ENCODE data around the gene ITGB3.

ITGB3 gene

DNA sequence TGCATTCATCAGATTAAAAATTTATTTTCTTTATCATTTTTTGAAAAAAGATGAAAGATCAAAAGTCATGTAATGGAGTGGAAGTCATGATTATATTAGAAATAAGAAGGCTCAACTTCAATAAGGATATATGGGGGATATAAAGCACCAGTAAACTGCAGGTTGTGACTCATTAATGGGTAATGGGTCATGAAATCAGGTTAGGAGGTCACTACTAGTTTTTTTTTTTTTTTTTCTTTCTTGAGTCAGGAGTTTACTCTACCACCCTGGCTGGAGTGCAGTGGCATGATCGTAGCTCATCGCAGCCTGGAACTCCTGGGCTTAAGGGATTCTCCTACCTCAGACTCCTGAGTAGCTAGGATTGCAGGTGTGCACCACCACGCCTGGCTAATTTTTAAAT lies 84.4 kb downstream of the ITGB3 start:
- Histone ChIP-seq H3K4me1 (ENCODE audit: control insufficient read depth, low read length) (no peaks in the 10 kb centered on the region), H3K4me2 (ENCODE audit: low read length) (no peak overlapping the region), H3K27ac (ENCODE audit: low read depth, low read length) (no peak overlapping the region), H3K4me3 (ENCODE audit: low read length) (no peak overlapping the region), H3K36me3 (ENCODE audit: control insufficient read depth, low read length) (no peaks in the 10 kb centered on the region), H3K79me2 (ENCODE audit: control insufficient read depth, low read length) (no peaks in the 10 kb centered on the region), H3F3A (ENCODE audit: control insufficient read depth, insufficient read depth) (no peaks in the 10 kb centered on the region), H3K27me3 (ENCODE audit: control insufficient read depth, low read length) (peaks cover 36% of the 10 kb centered on the region), H4K20me1 (ENCODE audit: control insufficient read depth, insufficient read depth, low read depth, low read length) (no peaks in the 10 kb centered on the region), H3K9me3 (ENCODE audit: control insufficient read depth, insufficient read depth, low read length) (no peaks in the 10 kb centered on the region), H3K9me2 (replicated peaks; ENCODE audit: control insufficient read depth, low read length) (no peaks in the 10 kb centered on the region)
- TF ChIP-seq EZH2phosphoT487 (IDR thresholded peaks at IDR 0.05; ENCODE audit: borderline replicate concordance, low read length) = no peak
- TF ChIP-seq, protein P1, sequence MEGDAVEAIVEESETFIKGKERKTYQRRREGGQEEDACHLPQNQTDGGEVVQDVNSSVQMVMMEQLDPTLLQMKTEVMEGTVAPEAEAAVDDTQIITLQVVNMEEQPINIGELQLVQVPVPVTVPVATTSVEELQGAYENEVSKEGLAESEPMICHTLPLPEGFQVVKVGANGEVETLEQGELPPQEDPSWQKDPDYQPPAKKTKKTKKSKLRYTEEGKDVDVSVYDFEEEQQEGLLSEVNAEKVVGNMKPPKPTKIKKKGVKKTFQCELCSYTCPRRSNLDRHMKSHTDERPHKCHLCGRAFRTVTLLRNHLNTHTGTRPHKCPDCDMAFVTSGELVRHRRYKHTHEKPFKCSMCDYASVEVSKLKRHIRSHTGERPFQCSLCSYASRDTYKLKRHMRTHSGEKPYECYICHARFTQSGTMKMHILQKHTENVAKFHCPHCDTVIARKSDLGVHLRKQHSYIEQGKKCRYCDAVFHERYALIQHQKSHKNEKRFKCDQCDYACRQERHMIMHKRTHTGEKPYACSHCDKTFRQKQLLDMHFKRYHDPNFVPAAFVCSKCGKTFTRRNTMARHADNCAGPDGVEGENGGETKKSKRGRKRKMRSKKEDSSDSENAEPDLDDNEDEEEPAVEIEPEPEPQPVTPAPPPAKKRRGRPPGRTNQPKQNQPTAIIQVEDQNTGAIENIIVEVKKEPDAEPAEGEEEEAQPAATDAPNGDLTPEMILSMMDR (IDR thresholded peaks at IDR 0.05; ENCODE audit: low read depth, low read length, poor library complexity, severe bottlenecking) = no peak

DNA sequence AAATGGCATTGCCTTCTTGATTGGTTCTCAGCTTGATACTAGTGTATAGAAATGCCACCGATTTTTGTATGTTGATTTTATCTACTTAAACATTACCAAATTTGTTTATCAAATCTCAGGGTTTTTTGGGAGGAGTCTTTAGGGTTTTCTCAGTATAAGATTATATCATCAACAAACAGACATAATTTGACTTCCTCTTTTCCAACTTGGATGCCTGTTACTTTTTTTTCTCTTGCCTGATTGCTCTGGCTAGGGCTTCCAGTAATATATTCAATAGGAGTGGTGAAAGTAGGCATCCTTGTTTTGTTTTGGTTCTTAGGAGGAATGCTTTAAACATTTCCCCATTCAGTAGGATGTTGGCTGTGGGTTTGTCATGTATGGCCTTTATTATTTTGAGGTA lies 99.2 kb downstream of the ITGB3 start:
- Histone ChIP-seq H3K4me1 (ENCODE audit: control insufficient read depth, low read length) (no peaks in the 10 kb centered on the region), H3K9me2 (replicated peaks; ENCODE audit: control insufficient read depth, low read length) (no peaks in the 10 kb centered on the region), H3K36me3 (ENCODE audit: control insufficient read depth, low read length) (no peaks in the 10 kb centered on the region), H3K79me2 (ENCODE audit: control insufficient read depth, low read length) (no peaks in the 10 kb centered on the region), H3K4me3 (ENCODE audit: low read length) (no peak overlapping the region), H3K4me2 (ENCODE audit: low read length) (no peak overlapping the region), H3K9me3 (ENCODE audit: control insufficient read depth, insufficient read depth, low read length) (no peaks in the 10 kb centered on the region), H3K27ac (ENCODE audit: low read depth, low read length) (no peak overlapping the region), H4K20me1 (ENCODE audit: control insufficient read depth, insufficient read depth, low read depth, low read length) (no peaks in the 10 kb centered on the region), H3K27me3 (ENCODE audit: control insufficient read depth, low read length) (peaks cover 3% of the 10 kb centered on the region), H3F3A (ENCODE audit: control insufficient read depth, insufficient read depth) (no peaks in the 10 kb centered on the region)
- no peak for TF ChIP-seq EZH2phosphoT487 (IDR thresholded peaks at IDR 0.05; ENCODE audit: borderline replicate concordance, low read length)
- TF ChIP-seq, protein P1 (IDR thresholded peaks at IDR 0.05; ENCODE audit: low read depth, low read length, poor library complexity, severe bottlenecking) = no peak

DNA sequence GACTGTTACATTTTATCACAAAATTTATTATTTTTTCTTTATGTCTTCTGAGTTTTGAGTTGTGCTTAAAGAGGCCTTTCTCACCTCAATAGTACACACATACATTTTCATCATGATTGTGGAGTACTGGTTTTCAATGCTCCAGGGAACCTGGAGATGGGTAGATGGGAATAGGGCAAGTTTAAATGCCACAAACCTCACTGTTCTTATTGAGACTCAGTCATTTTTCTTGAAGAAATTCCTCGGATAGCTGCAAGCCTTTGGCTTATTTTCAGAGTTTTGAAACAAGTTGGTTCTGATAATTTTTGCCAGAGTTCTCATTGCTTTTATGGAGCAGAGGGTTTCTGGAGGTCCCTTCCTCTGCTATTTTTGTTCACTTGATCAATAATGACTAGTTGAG lies 105.0 kb downstream of the ITGB3 start:
- no peaks in the 10 kb centered on the region for H3K27me3 ChIP-seq (ENCODE audit: control insufficient read depth, low read length)
- no peaks in the 10 kb centered on the region for H4K20me1 ChIP-seq (ENCODE audit: control insufficient read depth, insufficient read depth, low read depth, low read length)
- no peaks in the 10 kb centered on the region for H3K9me3 ChIP-seq (ENCODE audit: control insufficient read depth, insufficient read depth, low read length)
- H3F3A ChIP-seq (ENCODE audit: control insufficient read depth, insufficient read depth) = no peaks in the 10 kb centered on the region
- no peak overlapping the region for H3K27ac ChIP-seq (ENCODE audit: low read depth, low read length)
- no peak overlapping the region for H3K4me3 ChIP-seq (ENCODE audit: low read length)
- no peak overlapping the region for H3K4me2 ChIP-seq (ENCODE audit: low read length)
- H3K36me3 ChIP-seq (ENCODE audit: control insufficient read depth, low read length) = no peaks in the 10 kb centered on the region
- no peaks in the 10 kb centered on the region for H3K4me1 ChIP-seq (ENCODE audit: control insufficient read depth, low read length)
- no peak for TF ChIP-seq EZH2phosphoT487 (IDR thresholded peaks at IDR 0.05; ENCODE audit: borderline replicate concordance, low read length)
- TF ChIP-seq, protein P1 (IDR thresholded peaks at IDR 0.05; ENCODE audit: low read depth, low read length, poor library complexity, severe bottlenecking) = no peak
- no peaks in the 10 kb centered on the region for H3K9me2 ChIP-seq (replicated peaks; ENCODE audit: control insufficient read depth, low read length)
- H3K79me2 ChIP-seq (ENCODE audit: control insufficient read depth, low read length) = no peaks in the 10 kb centered on the region

Data from DOHH2 (cell line).